Fibroblast of villous mesenchyme (primary cell): ENCODE results near the gene SSH2. TPM values are rescaled to one million over a fixed set of nuclear protein-coding genes. Genes with fewer than 3 reads are reported as not detected.

Source experiments
- DNase-seq: peaks from one replicate; pipeline ENCODE4 v3.0.0-alpha.2; 2010; ENCODE audit warnings: low read depth
- H3K4me3 ChIP-seq: 2 replicates; pipeline ENCODE4 v1.5.1; 2011; ENCODE audit warnings: low read depth, mild to moderate bottlenecking, low read length
- total RNA-seq: library from RNA; depleted of rRNA; stranded (reverse); fragments of >200 nt; gene quantifications from 2 replicates; pipeline ENCODE4 v1.2.3, GENCODE V29; 2012
- TF ChIP-seq, protein P1 (sequence below): IDR thresholded peaks from 2 replicates; pipeline ENCODE4 v1.5.1; 2012; ENCODE audit warnings: low read depth, mild to moderate bottlenecking, low read length; ENCODE audit not compliant: insufficient read depth

SSH2 gene
- total RNA-seq, 1 donor, result 19.0 TPM

DNA sequence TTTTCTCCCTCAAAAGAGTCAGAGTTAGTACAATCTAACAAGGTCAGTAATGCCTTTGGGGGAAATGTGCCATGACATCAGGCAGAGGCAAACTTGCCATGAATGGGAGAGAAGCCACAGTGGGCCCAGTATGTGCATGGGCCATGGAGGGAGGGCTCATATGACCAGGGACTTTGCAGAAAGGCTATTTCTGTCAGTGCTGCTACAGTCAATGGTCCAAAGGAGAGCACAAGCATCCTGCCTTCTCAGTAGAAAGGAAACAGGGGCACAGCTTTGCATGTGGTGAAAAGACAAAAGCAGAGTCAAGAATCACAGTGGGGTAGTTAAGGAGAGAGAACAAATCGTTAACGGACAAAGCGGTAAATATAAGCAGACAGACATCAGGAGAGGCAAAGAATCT lies 296.1 kb downstream of the SSH2 start:
- no peak for DNase-seq
- no peak overlapping the region for H3K4me3 ChIP-seq
- TF ChIP-seq, protein P1, sequence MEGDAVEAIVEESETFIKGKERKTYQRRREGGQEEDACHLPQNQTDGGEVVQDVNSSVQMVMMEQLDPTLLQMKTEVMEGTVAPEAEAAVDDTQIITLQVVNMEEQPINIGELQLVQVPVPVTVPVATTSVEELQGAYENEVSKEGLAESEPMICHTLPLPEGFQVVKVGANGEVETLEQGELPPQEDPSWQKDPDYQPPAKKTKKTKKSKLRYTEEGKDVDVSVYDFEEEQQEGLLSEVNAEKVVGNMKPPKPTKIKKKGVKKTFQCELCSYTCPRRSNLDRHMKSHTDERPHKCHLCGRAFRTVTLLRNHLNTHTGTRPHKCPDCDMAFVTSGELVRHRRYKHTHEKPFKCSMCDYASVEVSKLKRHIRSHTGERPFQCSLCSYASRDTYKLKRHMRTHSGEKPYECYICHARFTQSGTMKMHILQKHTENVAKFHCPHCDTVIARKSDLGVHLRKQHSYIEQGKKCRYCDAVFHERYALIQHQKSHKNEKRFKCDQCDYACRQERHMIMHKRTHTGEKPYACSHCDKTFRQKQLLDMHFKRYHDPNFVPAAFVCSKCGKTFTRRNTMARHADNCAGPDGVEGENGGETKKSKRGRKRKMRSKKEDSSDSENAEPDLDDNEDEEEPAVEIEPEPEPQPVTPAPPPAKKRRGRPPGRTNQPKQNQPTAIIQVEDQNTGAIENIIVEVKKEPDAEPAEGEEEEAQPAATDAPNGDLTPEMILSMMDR, result no peak

DNA sequence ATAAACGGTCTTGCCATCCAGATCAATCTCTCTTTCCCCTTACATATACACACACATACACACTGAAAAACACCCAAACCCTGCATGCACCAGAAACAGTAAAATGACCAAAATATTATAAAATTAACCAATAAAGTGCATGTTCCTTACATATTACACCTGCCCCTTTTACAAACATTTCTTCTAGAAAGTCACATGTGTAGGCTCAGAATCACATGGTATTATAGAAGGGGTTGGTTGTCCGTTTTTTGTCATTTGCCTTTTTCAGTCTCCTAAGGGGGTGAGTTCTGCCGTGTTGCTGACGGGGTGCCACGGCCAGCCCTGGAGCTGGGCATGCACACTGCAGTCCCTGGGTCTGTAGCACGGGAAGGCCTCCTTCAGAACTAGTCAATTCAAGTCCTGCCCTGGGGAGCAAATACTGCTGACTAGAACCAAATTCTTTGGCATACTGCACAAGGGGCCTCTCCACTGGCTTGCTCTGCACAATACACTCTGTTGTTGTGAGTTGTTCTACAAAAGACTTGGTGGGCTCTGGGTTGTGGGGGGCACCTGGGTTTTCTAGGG lies 299.3 kb downstream of the SSH2 start:
- H3K4me3 ChIP-seq, result no peak overlapping the region
- no peak for DNase-seq
- TF ChIP-seq, protein P1, result no peak

DNA sequence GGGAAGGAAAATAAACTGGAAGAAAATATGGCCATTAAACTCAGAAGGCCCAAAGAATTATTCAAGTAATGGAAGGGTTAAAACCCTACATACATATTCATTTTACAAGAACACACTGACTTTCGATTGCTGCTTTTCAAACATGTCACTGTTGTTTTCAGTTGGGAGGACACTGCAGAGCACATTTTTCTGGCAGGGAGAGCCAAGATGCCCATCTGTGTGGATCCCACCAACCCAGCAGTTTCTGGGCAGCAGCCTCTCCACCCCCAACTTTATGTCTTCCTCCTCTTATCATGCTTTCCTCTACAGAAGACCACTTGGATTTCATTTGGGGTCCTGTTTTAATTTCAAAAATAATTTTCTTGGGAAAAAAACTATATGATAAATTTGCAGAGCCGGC lies 300.2 kb downstream of the SSH2 start:
- H3K4me3 ChIP-seq, result no peak overlapping the region
- TF ChIP-seq, protein P1, result no peak
- DNase-seq, result no peak

DNA sequence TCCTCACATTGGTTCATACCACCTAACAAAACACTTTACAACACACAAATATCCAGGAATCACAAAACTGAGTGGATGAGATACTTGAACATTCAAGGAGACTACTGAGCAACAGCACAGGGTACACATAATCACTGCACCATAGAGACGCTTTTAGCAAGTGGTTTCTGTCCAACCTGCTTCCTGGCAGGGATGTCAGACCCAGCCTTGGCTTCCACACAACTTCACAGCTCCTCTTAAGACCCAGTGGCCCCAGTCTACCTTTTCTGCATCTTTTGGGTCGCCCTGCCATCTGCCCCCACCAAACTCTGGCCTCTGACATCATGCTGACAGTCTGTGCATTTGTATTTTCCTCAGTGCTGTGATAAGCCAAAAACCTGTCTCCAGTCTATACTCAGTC lies 301.4 kb downstream of the SSH2 start:
- TF ChIP-seq, protein P1, result no peak
- DNase-seq, result no peak
- no peak overlapping the region for H3K4me3 ChIP-seq

DNA sequence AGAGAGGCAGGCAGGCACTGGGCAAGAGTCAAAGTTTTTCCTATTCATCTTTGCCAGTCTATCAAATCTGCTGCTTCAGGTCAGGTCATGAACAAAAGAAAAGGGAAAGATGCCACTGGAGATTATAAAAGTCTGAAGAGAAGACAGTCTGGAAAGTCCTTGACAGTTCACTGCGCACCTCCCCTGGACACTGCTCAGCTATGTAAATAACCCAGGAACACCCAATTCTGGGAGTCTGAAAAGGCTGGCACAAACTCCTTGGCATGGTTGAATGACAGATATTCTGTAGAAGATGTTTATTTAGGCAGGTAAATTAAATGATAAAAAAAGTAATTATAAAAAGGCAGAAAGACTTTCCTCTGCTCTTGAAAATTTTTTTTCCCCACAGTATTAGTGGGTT lies 302.1 kb downstream of the SSH2 start:
- no peak for DNase-seq
- H3K4me3 ChIP-seq, result no peak overlapping the region
- TF ChIP-seq, protein P1, result no peak

DNA sequence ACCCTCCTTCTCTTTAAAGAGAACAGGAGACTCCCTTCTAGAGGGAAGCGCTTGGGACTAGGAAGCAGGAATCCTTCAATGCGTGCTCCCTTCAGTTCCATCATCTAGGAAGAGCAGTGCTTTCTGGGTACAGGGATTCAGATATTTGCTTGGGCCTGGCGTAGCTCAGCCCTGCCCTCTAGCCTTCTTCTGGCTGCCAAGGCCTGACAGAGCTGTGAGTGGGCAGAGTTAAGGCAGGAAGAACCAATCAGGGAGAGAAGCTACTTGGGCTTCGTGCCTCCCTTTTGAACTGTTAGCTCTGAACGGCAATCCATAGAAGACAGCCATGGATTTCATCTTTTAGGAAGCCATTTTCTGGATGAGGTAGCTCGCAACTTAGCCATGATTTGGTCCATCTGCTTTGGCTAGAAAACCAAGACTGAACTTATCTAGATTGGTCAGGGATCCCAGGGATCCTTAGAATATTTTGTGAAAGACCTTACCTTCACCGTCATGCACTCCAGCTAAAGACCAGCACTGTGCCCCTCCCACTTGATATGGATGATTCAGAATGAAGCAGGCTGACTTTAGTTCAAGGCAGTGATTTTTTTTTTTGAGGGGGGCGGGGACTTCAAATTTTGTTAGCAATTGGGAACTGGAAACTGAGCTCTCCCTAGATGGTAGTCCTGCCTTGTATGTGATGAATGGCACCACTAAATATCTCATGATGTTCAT lies 304.8 kb downstream of the SSH2 start:
- no peak overlapping the region for H3K4me3 ChIP-seq
- peak; percentile 22 for DNase-seq
- TF ChIP-seq, protein P1, result no peak
